Vagina (tissue), 2 donors: Measurements from ENCODE around the gene ELP4. TPM values are rescaled to one million over a fixed set of nuclear protein-coding genes. Genes with fewer than 3 reads are reported as not detected.

Experiments used
- DNase-seq, 2 donors: peaks; one replicate each; pipeline ENCODE4 v3.0.0-alpha.2; 2017; ENCODE audit errors: extremely low spot score in 2 of 2
- H3K27ac ChIP-seq: fragments of 200-600 bp; sonication (generic); one replicate; pipeline ENCODE4 v1.5.1; 2019
- H3K27me3 ChIP-seq: fragments of 200-600 bp; sonication (generic); one replicate; pipeline ENCODE4 v1.5.1; 2019
- H3K36me3 ChIP-seq, 2 donors: fragments of 200-600 bp; sonication (generic); one replicate each; pipeline ENCODE4 v1.5.1; 2017 to 2019
- H3K4me1 ChIP-seq: fragments of 200-600 bp; sonication (generic); one replicate; pipeline ENCODE4 v1.5.1; 2019
- H3K4me3 ChIP-seq, 2 donors: fragments of 200-600 bp; sonication (generic); 1 replicate in 1 of 2; 2 replicates in 1 of 2; pipeline ENCODE4 v1.5.1; 2016 to 2019
- H3K9me3 ChIP-seq: fragments of 200-600 bp; sonication (generic); one replicate; pipeline ENCODE4 v1.5.1; 2019
- CTCF ChIP-seq, 3 experiments: fragments of 450-650 bp in 2 of 3; fragments of 200-600 bp in 1 of 3; sonication (generic) in 1 of 3; IDR thresholded peaks; one replicate each; pipeline ENCODE4 v1.5.1; 2017 to 2019; ENCODE audit warnings: antibody characterized with exemption in 3 of 3, mild to moderate bottlenecking in 2 of 3, moderate library complexity in 2 of 3
- POLR2A ChIP-seq, 2 donors: fragments of 450-650 bp; IDR thresholded peaks; one replicate each; pipeline ENCODE4 v1.6.1; 2017; ENCODE audit warnings: antibody characterized with exemption in 2 of 2, mild to moderate bottlenecking in 2 of 2, moderate library complexity in 2 of 2
- POLR2AphosphoS5 ChIP-seq, 2 donors: sonication (generic); formaldehyde crosslinking; IDR thresholded peaks; one replicate each; pipeline ENCODE4 v1.9.0; 2017; ENCODE audit warnings: antibody characterized with exemption in 2 of 2, mild to moderate bottlenecking in 2 of 2, low read depth in 1 of 2; ENCODE audit not compliant: insufficient read depth in 1 of 2
- intact Hi-C: fragments of 100-400 bp; cut with DNase I; formaldehyde crosslinking; loops from one replicate; pipeline ENCODE4 v1.15.1; 2023
- total RNA-seq: library from RNA; depleted of rRNA; stranded (reverse); fragments of >200 nt; gene quantifications from one replicate; pipeline ENCODE4 v1.2.3, GENCODE V29; 2016

ELP4 gene
- total RNA-seq, 1 donor from 2014 or later: 23.3 TPM

- TF ChIP-seq CTCF (IDR thresholded peaks at IDR 0.05) (no peak), POLR2A (IDR thresholded peaks at IDR 0.05) (no peak), POLR2AphosphoS5 (IDR thresholded peaks at IDR 0.05; ENCODE audit: insufficient read depth in 1 of 2, low read depth in 1 of 2) (no peak)
- Histone ChIP-seq H3K4me1 (peaks cover 31% of the 10 kb centered on the region), H3K27ac (no peak overlapping the region), H3K27me3 (peaks cover 34% of the 10 kb centered on the region), H3K4me3 (no peak overlapping the region), H3K9me3 (no peaks in the 10 kb centered on the region), H3K36me3 (no peaks in the 10 kb centered on the region)
- intact Hi-C loops: no loop called here
- DNase-seq: no peak
Measured at GRCh38 chr11:31821766-31822165, 312.2 kb downstream of the ELP4 start.

GRCh38 chr11:31822175-31822926 is 312.8 kb downstream of the ELP4 start:
- no peak for TF ChIP-seq POLR2A (IDR thresholded peaks at IDR 0.05)
- TF ChIP-seq POLR2AphosphoS5 (IDR thresholded peaks at IDR 0.05; ENCODE audit: insufficient read depth in 1 of 2, low read depth in 1 of 2): no peak
- TF ChIP-seq CTCF (IDR thresholded peaks at IDR 0.05): no peak
- H3K4me1 ChIP-seq: peaks cover 25% of the 10 kb centered on the region
- intact Hi-C loops: no loop called here
- H3K4me3 ChIP-seq: no peak overlapping the region
- H3K27me3 ChIP-seq: peaks cover 34% of the 10 kb centered on the region
- H3K36me3 ChIP-seq: no peaks in the 10 kb centered on the region
- H3K9me3 ChIP-seq: no peaks in the 10 kb centered on the region
- H3K27ac ChIP-seq: no peak overlapping the region
- peak in 1 of 2 donors; percentile 79 for DNase-seq

GRCh38 chr11:31822927-31823643 is 313.5 kb downstream of the ELP4 start:
- H3K4me3 ChIP-seq: no peak overlapping the region
- no peaks in the 10 kb centered on the region for H3K36me3 ChIP-seq
- TF ChIP-seq POLR2AphosphoS5 (IDR thresholded peaks at IDR 0.05; ENCODE audit: insufficient read depth in 1 of 2, low read depth in 1 of 2): no peak
- no peak for TF ChIP-seq CTCF (IDR thresholded peaks at IDR 0.05)
- TF ChIP-seq POLR2A (IDR thresholded peaks at IDR 0.05): no peak
- H3K9me3 ChIP-seq: no peaks in the 10 kb centered on the region
- H3K27ac ChIP-seq: no peak overlapping the region
- intact Hi-C loops: no loop called here
- peak in 1 of 2 donors; percentile 80 for DNase-seq
- H3K4me1 ChIP-seq: peaks cover 18% of the 10 kb centered on the region
- H3K27me3 ChIP-seq: peaks cover 28% of the 10 kb centered on the region

GRCh38 chr11:31823644-31824331 is 314.2 kb downstream of the ELP4 start:
- H3K4me3 ChIP-seq: no peak overlapping the region
- H3K36me3 ChIP-seq: no peaks in the 10 kb centered on the region
- TF ChIP-seq CTCF (IDR thresholded peaks at IDR 0.05): no peak
- no peak for TF ChIP-seq POLR2A (IDR thresholded peaks at IDR 0.05)
- no peak for TF ChIP-seq POLR2AphosphoS5 (IDR thresholded peaks at IDR 0.05; ENCODE audit: insufficient read depth in 1 of 2, low read depth in 1 of 2)
- intact Hi-C loops: no loop called here
- no peaks in the 10 kb centered on the region for H3K9me3 ChIP-seq
- DNase-seq: no peak
- peaks cover 23% of the 10 kb centered on the region for H3K27me3 ChIP-seq
- peaks cover 14% of the 10 kb centered on the region for H3K4me1 ChIP-seq
- no peak overlapping the region for H3K27ac ChIP-seq
